Type B pancreatic cell (in vitro differentiated cells): Measurements from ENCODE around the gene PRIM2. TPM values are rescaled to one million over a fixed set of nuclear protein-coding genes. Genes with fewer than 3 reads are reported as not detected.
A peak's percentile ranks its signal among the peaks of the same experiment; 100 is the strongest.
"Not testable (repeated sequence)": the region's sequence is repeated elsewhere in the genome, so short reads cannot be mapped to it uniquely, and the experiment has no call there.

Source experiments
- DNase-seq: peaks from one replicate; pipeline ENCODE4 v3.0.0; 2021; ENCODE audit warnings: mixed read lengths; ENCODE audit not compliant: unreplicated experiment; ENCODE audit errors: extremely low spot score
- H3K27ac Mint-ChIP-seq: 2 replicates; pipeline ENCODE4 v1.8.0; 2021; ENCODE audit warnings: mild to moderate bottlenecking, mixed read lengths
- H3K27me3 Mint-ChIP-seq: 2 replicates; pipeline ENCODE4 v1.8.0; 2021; ENCODE audit warnings: mixed read lengths
- H3K36me3 Mint-ChIP-seq: 2 replicates; pipeline ENCODE4 v1.8.0; 2021; ENCODE audit warnings: mixed read lengths
- H3K4me1 Mint-ChIP-seq: one replicate; pipeline ENCODE4 v1.8.0; 2021; ENCODE audit warnings: mixed read lengths; ENCODE audit not compliant: unreplicated experiment
- H3K4me3 Mint-ChIP-seq: 2 replicates; pipeline ENCODE4 v1.8.0; 2021; ENCODE audit warnings: mild to moderate bottlenecking, mixed read lengths
- H3K9me3 Mint-ChIP-seq: 2 replicates; pipeline ENCODE4 v1.8.0; 2021; ENCODE audit warnings: mixed read lengths
- CTCF ChIP-seq: fragments of 200-600 bp; sonication (generic); conservative IDR thresholded peaks from 2 replicates; pipeline ENCODE4 v1.5.0; 2021; ENCODE audit warnings: antibody characterized with exemption, mild to moderate bottlenecking
- total RNA-seq: library from RNA; stranded (reverse); gene quantifications from 2 replicates; pipeline ENCODE4 v1.2.1, GENCODE V29; 2021; ENCODE audit warnings: low replicate concordance

Gene PRIM2
- total RNA-seq, 1 donor from 2014 or later = 26.6 TPM

DNA sequence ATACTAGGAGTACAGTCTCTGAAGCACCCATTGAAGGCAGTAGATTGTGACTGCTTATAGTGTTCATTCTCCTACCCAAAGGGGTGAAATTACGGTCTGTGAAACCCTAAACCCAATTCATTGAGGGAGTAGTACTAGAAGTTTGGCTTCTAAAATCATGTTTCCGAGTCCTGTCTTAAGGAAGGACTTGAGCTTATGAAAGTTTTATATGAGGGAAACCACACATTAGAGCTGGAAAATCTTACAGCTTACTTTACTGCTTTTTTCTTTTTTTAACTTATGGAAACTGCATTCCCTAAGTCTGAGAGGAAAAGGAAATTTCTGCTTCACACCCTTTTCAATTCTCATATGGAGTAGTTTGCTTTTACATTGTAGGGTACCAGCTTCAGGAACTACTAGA is 38.4 kb upstream of the PRIM2 start:
- no peak for TF ChIP-seq CTCF
- H3K27ac Mint-ChIP-seq = no peak overlapping the region
- no peaks in the 10 kb centered on the region for H3K4me1 Mint-ChIP-seq
- no peaks in the 10 kb centered on the region for H3K36me3 Mint-ChIP-seq
- peaks cover 4% of the 10 kb centered on the region for H3K27me3 Mint-ChIP-seq
- no peak overlapping the region for H3K4me3 Mint-ChIP-seq
- no peaks in the 10 kb centered on the region for H3K9me3 Mint-ChIP-seq
- no peak for DNase-seq

- Mint-ChIP-seq H3K4me3 (no peak overlapping the region), H3K9me3 (no peaks in the 10 kb centered on the region), H3K36me3 (no peaks in the 10 kb centered on the region), H3K27ac (no peak overlapping the region), H3K27me3 (peaks cover 4% of the 10 kb centered on the region), H3K4me1 (no peaks in the 10 kb centered on the region)
- no peak for DNase-seq
- no peak for TF ChIP-seq CTCF
Observed at GRCh38 chr6:57283106-57283505, 34.3 kb upstream of the PRIM2 start.

GRCh38 chr6:57283911-57284455 is 33.4 kb upstream of the PRIM2 start:
- DNase-seq = no peak
- no peak overlapping the region for H3K27ac Mint-ChIP-seq
- H3K4me3 Mint-ChIP-seq = no peak overlapping the region
- no peak for TF ChIP-seq CTCF
- no peaks in the 10 kb centered on the region for H3K9me3 Mint-ChIP-seq
- no peaks in the 10 kb centered on the region for H3K36me3 Mint-ChIP-seq
- no peaks in the 10 kb centered on the region for H3K4me1 Mint-ChIP-seq
- peaks cover 4% of the 10 kb centered on the region for H3K27me3 Mint-ChIP-seq

- Mint-ChIP-seq H3K4me3 (peak overlapping the region; percentile 46), H3K27ac (peak overlapping the region; percentile 86)
- not testable (repeated sequence) for H3K9me3 Mint-ChIP-seq, H3K36me3 Mint-ChIP-seq, H3K4me1 Mint-ChIP-seq, H3K27me3 Mint-ChIP-seq, DNase-seq
Observed at GRCh38 chr6:57288136-57288535, 29.3 kb upstream of the PRIM2 start.

DNA sequence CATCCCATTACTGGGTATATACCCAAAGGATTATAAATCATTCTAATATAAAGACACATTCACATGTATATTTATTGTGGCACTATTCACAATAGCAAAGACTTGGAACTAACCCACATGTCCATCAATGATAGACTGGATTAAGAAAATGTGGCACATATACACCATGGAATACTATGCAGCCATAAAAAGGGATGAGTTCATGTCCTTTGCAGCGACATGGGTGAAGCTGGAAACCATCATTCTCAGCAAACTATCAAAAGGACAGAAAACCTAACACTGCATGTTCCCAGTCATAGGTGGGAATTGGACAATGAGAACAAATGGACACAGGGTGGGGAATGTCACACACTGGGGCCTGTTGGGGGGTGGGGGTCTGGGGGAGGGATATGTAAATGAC is 24.0 kb upstream of the PRIM2 start:
- DNase-seq, H3K4me1 Mint-ChIP-seq, H3K9me3 Mint-ChIP-seq, H3K4me3 Mint-ChIP-seq, H3K27ac Mint-ChIP-seq, H3K36me3 Mint-ChIP-seq, H3K27me3 Mint-ChIP-seq: not testable (repeated sequence)

GRCh38 chr6:57294862-57295445 is 22.5 kb upstream of the PRIM2 start:
- no peaks in the 10 kb centered on the region for H3K9me3 Mint-ChIP-seq
- no peaks in the 10 kb centered on the region for H3K27me3 Mint-ChIP-seq
- H3K36me3 Mint-ChIP-seq = no peaks in the 10 kb centered on the region
- H3K4me1 Mint-ChIP-seq = no peaks in the 10 kb centered on the region
- no peak overlapping the region for H3K4me3 Mint-ChIP-seq
- no peak for TF ChIP-seq CTCF
- DNase-seq = no peak
- no peak overlapping the region for H3K27ac Mint-ChIP-seq

GRCh38 chr6:57297505-57297904 is 19.9 kb upstream of the PRIM2 start:
- Mint-ChIP-seq H3K4me3 (no peak overlapping the region), H3K36me3 (no peaks in the 10 kb centered on the region), H3K4me1 (no peaks in the 10 kb centered on the region), H3K27me3 (no peaks in the 10 kb centered on the region), H3K27ac (no peak overlapping the region), H3K9me3 (no peaks in the 10 kb centered on the region)
- no peak for DNase-seq
- no peak for TF ChIP-seq CTCF
